Stimulated activated CD4-positive, alpha-beta T cell treated with anti-CD3 and anti-CD28 coated beads, Interleukin-4, amount 100 ng/mL, for 4 hours (primary cell): ENCODE results near the gene GRID2.

Source experiments
- DNase-seq, 2 experiments: peaks; one replicate each; pipeline ENCODE4 v3.0.0-alpha.2; 2020

The GRID2 gene

DNA sequence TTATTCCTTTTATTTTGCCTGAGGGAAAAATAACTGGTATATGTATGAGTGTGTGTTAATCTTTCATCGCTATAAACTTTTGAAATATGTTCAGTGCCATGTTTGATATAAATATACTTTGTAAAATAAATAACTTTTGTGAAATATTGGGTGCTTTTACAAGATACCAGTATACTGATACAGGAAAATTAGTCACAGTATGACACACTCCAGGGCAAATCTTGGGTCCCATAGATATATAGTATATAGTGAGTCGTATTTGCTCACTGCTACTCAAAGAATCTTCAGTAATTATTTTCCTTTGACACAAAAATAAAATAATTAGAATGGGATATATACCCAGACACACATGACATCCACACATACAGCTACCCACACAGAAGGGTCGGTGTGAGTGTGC, 472.3 kb downstream of the GRID2 start:
- no peak for DNase-seq

DNA sequence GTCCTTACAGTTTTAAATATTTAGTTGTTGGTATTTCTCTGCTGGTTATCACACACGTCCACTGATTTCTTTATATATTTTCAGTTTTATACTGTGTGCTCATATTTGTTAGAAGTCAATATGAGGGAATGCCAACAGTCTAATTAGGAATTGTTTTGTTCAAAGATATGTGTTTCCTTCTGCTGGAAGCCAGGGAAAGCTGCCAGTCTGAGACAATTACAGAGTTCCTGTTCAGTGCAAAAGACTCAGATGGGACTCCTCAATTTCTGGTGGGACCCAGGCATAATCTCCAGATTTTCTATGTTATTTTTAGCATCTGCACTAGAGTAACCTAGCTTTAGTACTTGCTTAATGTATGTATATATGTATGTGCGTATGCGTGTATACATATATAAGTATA, 486.0 kb downstream of the GRID2 start:
- DNase-seq: no peak

DNA sequence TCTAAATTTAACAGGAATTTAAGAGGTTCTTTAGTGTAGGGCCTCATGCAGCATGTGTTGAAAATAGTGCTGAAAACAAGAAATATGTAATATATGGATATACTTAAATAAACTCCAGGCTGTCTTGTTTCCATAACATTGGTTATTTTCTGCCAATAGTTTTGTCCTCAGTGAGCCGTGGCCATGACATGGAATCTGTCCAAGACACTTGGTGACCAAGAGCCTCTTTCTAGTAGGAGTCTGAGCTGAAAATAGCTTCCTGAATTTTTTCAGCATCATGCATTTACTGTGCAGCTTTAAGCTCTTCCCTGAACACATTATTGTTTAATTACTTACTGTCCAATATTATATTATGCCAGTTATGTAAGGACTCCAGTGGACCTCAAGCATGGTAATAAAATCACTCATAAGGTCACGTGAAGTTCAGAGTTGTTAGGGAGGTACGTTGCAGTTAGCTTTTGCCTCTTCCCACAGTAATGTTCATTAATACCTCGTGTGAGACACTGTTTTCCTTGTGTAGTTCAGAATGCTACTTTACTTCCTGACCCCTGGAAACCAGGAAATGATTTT, 488.2 kb downstream of the GRID2 start:
- DNase-seq: no peak

DNA sequence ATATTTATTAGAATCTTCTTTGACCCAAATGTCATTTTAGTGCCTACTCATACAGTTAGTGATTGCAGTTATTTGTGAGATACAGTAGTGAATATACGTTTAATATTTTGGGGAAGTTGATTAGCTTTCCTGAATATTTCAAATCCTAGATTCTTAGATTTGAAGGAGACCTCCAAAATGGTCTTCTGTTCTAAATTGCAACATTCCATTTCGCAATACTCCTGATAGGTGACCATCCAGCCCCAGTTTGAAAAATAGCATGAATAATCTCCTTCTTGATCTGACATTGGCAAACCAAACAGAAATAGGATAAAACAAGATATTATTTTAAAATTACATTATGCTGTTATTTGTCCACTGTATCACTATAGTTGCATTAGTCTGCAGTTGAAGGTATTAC, 505.6 kb downstream of the GRID2 start:
- DNase-seq: no peak

DNA sequence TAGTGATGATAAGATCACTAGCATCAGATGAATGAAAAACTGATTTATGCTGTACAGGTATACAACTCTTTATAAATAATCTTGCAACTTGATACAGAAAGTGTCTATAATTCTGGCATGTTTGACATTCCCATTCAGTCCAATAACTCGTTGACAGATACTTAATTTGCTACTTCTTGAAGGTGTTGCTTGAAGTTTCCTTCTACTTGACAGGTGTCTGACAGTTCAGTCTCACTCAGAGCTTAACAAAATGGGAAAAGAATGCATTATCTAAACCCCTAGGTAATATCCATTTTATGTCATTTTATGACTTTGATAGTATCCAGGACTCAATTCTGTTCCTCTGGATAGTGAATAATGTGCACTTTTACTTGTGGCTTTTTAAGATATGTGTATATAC, 508.9 kb downstream of the GRID2 start:
- no peak for DNase-seq

DNA sequence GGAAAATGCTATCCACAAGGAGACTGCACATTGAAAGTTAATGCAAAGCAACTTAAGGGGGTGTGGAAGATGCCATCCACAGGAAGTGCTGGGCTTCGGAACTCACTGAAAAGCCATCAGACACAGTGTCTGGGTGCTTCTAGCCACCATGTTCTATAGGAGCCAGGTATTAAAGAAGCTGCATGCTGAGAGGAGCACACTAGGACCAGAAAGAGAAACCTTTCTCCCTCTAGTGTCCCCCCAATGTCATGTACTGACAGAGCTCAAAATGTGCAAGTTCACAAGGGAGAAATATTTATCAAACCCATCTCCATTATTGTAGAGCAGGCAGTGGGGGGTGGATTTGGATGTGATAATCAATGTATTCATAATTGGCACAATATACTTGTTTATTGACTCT, 510.9 kb downstream of the GRID2 start:
- DNase-seq: no peak

DNA sequence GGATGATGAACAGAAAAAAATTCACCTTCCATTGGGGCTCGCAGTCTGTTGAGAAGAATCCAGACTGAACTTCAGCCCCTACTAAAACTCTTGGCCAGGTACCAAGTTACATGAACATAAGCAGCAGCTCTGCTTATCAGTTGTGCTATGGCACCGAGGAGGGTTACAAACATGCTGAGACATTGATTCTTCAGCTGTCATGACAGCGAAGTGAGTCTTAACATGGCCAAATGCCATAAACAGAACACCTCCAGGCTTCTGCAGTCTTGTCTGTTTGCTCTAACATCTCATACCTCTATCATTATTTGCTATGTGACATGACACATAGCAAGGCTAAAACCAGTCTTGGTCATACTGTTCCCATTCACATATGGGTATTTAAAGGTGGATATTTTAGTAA, 521.5 kb downstream of the GRID2 start:
- DNase-seq: no peak

DNA sequence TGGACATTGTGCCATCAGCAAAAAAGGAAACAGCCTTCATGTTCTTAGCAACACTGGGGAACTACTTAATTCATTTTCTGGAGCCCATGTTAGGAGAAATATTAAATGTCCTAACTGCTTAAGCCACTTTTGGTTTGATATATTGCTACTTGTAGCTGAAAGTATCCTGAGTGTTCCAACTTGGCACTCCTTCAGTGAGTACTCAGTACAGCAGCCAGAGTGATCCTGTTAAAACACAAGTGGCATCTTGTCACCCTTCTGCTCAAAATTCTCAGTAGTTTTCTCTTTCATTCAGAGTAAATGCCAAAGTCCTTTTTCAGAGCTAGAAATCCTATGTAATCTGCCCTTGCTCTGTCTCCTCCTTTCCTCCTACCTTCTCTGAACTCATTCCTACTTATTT, 522.0 kb downstream of the GRID2 start:
- no peak for DNase-seq

DNA sequence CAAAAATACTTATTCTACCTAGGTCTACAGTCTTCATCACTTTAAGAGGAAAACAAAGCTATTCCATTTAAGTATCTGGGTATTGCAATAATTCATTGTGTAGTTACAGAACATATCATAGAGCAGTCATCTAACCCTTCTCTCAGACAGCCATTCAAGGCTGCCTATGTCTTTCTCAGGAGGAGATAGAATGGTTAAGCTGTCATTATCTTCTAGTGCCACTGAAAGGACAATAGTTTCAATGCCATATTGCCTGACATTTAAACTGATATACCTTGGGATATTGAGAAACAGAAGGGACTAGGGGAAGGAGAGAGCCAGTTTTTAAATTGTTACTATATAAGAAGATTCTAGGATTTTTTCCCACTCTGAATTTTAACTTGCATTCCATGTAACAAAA, 527.0 kb downstream of the GRID2 start:
- DNase-seq: no peak

DNA sequence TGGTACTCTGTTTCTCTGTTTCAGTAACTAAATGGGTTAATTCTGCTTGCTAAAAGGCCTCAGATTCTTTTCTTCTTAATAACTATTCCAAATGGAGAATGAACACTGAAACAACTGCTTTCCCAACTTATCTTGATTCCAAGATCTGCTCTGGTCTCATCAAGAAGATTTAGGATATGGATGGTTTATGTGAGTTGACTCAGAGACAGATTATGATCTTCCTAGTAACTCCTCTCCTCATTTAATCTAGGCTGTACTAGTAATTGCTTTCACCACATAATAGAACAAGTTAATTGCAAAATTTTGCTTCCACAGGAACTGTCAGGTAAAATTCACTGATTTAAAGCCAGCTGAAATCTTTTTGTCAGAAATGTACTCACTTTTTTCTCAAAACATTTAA, 537.1 kb downstream of the GRID2 start:
- DNase-seq: no peak

DNA sequence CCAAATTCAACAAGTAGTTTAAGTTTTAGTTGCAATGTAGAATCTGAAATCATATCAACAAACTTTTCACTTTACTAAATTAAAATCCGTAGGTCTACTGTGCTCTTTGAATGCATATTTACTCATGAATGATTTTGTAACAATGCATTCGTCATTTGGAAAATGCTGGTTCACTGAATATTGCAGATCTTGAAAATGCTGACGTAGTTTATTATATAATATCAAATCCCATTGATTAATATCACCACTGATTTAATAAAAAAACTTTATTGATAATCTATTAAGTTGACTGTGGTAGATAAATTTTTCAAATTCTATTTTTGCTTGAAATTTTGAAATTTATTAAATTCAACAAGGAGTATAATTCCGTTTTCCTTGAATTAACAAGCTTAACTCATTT, 540.0 kb downstream of the GRID2 start:
- DNase-seq: no peak

DNA sequence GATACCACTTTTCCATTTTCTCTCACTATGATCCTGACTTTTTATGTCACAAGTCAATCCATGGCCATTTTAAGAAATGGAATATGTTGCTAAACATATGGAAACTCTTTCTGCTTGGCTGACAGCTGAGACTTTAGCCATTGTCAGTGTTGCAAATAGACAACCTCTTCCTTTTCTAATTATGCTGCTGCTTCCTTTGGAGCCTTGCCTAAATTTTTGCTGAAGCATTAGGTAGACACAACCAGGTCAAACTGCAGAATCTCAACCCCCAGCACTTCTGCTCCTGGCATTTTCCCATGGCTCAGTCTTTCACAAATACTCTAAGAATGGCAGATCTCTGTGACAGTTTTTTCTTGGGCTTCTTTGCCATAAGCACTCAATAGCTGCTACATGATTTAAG, 543.3 kb downstream of the GRID2 start:
- DNase-seq: no peak

DNA sequence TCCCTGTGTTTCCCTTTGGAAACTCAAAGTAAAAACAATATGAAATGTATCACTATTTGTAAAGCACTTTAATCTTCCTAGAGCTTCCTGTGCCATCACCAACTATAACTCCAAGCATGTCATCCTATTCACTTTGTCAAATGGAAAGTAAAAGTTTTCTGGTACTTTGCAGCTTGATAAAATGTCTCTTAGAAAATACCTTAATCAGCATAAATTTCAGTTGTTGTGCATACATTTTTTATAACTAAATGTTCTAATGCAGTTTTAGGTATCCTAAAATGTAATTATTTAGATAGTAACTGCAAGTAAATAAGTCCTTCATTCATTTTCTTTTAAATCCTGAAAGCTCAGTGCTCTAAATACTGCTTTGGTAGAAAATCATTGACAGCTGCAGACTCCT, 558.7 kb downstream of the GRID2 start:
- no peak for DNase-seq

DNA sequence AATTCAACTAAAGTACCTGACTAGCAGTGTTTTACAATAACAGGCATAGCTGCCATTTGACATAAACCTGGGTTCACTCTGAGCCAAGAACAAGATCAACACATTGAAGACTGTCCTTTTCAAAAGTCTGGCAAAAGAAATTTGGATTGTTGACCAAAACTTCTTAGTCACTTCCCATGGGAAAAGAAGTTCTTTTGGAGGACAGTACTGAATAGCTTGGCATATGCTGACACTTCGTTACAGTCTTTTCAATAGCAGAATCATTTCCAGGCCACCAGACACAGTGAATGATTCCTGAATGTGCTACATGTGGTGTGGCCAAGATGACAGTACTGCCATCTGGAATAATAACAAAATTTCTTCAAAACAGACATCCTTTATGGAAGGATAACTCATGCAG, 560.3 kb downstream of the GRID2 start:
- DNase-seq: no peak

DNA sequence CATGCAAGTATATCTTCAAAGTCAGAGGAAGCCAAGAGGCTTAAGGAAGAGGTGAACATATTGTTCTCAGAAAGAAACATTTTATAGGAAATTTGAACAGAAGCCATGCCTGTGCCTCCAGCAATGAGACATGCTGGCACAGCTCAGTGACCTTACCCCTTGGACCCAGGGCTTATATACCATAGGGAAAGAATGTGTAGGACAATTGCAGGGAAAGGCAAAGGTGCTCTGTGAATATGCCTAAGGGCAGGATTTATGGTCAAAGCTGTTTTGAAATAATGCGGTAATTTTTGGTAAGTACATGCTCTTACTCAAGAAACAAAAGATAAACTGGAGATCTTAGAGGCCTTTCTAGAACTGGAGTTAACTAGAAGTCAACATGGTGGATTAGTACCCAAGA, 568.8 kb downstream of the GRID2 start:
- no peak for DNase-seq

DNA sequence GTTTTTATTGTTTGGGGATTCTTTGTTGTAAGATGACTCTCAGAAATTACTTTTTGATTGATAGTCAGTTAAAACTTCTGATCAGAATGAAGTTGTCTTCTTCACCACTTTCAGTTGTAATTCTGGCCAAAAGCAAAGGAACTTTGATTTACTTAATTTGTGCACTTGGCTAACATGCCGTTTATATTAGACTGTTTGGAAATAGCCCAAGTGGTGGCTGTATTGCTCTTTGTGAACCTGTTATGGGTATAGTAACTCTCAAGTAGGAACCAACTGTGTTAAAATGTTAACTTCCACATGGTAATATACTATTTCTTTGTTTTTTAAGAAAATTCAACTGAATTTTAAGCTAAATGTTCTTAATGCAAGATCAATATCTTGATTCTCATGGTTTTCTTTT, 581.9 kb downstream of the GRID2 start:
- DNase-seq: no peak

DNA sequence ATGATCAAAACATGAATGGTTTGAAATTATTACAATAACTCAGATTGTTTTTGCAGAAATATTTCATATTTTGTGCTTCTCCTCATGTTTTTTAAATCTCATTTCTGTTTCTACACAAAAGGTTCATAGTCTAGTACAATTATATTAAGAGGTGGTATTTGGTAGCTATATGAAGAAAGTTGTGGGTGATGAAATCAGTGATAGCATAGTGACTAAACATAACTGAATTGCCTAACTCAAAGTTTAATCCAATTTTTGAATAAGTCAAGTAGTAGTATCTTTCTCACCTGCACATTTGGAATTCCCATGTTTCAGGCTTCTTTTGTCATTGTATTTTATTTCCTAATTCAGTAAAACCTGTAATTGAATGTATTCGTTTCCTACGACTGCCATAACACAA, 648.7 kb downstream of the GRID2 start:
- no peak for DNase-seq

DNA sequence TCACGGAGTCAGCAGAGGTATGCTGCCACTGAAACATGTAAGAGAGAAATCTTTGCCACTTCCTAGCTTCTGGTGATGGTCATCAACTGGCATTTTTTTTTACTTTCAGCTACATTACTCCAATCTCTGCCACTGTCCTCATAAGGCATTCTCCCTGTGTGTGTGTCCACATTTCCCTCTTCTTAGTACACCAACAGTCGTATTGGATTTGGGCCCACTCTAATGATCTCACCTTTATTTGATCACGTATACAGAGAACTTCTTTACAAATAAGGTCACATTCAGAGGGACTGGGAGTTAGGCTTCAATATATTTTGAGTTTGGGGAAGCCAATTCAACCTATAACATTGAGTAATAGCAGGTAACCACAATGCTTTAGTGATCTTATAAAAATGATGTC, 649.1 kb downstream of the GRID2 start:
- DNase-seq: no peak

DNA sequence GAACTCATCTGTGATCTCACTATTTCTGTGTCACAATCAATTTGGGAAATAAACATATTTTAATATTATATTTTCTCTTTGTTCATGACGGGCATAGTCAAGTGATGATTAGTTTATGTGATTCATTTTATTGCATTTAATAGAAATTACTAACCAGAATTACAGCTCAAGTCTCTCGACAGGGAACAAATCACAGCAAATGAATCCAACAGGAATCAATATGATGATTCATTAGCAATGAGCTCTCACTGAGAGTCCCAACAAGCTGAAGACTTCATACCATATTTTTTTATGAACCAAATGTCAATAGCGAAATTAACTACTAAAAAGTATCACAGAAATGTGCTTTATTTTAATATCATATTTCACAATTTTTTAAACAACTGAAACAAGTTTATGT, 649.7 kb downstream of the GRID2 start:
- DNase-seq: no peak

DNA sequence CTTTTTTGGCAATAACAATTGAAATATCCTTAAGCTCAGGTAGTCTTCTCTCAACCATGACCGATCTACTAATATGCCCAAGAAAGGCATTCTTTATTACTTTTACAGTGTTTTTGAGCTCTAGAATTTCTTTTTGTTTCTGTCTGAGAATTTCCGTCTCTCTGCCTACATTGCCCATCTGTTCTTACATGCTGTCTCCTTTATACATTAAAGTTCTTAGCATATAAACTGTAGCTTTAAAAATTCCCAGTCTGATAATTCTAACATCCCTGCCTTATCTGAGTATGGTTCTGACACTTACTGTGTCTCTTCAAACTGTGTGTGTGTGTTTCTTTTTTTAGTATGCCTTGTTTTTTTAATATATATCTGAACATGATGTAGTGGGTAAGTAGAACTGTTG, 658.1 kb downstream of the GRID2 start:
- no peak for DNase-seq

DNA sequence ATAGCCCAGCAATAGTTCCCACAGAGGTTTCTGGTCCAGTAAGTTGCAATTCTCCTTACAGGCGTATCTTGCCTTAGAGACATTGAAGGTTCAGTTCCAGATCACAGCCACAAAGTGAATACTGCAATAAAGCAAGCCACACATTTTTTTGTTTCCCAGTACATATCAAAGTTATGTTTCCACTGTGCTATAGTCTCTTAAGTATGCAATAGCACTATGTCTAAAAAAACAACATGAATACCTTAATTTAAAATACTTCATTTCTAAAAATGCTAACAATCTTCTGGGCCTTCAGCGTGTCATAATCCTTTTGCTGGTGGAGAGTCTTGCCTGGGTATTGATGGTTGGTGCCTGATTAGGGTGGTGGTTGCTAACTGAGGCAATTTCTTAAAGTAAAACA, 659.1 kb downstream of the GRID2 start:
- no peak for DNase-seq

DNA sequence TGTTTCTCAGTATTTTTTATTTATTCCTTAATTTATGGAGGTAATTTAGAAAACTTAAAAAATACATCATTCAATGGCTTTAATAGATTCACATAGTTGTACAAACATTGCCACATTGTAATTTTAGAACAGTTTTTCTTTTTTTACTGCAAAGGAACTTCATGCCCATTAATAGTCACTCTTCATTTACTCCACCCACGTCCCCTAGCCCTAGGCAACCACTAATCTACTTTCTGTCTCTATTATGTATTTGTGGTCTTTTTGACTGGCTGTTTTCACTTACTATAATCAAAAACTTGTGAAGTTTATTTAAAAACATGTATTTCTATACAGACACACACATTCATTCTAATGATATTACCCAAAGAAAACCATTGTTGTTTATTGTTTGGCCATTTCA, 664.8 kb downstream of the GRID2 start:
- DNase-seq: no peak

DNA sequence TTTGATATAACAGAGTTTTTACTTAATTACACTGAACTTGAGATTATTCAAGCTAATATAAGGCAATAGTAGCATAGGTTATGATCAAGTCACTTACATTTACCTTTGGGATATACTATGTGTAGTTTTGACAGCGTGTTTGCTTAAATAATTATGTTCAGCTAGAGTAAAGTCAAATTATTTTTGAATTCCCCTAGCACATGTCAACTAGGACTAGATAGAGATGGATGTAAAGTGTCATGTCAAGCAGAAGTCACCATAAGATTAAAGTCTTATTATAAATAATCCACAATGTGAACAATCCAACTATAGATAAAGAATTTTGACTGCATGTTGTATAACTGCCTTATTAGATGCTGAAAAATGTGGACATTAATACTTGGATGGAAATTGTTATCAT, 665.2 kb downstream of the GRID2 start:
- DNase-seq: no peak

DNA sequence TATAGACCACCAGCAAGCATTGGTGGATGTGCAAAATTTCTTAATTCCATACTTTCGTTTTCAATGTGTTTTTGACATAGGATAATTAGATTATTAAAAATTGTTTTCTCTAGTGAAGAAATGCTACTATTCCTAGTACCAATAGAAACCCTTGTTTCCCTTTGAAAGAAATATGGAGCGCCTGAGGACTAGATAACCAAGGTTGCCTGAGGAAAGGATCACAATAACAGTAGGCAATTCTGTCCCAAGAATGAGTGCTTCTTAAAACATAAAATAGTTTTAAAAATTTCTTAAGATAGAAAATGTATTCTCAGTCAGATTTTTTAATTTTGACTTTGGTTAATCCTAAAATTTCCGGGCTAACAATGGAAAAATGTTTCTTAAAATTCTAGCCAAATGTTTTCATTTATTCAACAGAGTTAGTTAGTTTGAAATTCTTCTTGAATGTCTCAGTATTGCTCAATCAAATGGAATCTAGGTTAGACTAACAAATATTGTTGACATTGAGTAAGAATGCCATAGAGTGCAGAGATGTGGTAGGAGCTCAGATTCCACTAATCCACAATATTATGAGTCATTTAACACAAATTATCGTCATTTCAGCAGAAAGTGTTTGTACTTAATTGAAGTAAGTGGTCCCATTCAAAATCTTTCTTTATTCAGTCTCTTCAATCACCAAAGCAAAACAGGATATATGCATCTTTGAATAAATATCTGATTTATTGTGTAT, 666.0 kb downstream of the GRID2 start:
- DNase-seq: no peak

DNA sequence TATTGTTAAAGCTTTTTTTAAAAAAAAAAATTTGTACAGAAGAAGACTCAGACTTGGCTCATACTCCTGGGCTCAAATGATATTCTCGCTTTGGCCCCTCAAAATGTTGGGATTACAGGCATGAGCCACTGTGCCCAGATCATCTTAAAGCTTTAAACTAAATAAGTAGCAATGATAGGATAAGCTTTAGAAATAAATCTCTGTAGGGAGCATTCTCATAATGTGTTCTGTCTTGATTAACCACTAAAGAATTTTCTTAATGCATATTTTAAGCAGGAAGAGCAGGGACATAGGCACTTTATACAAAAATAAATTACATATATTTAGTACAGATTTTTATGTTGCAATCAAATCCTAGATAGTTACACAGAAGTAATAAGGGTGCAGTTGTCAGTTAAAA, 667.2 kb downstream of the GRID2 start:
- DNase-seq: no peak
